IMR-90 (cell line): Measurements from ENCODE around the gene ULBP2. TPM values are rescaled to one million over a fixed set of nuclear protein-coding genes. Genes with fewer than 3 reads are reported as not detected.

Experiments used
- ATAC-seq: fragments of 200-7000 bp; cut with Tn5 transposase; 2 replicates; pipeline ENCODE4 v1.9.1; 2020; ENCODE audit warnings: low read depth, mild to moderate bottlenecking, moderate library complexity
- BruUV-seq: library from RNA; stranded (reverse); fragments of 400-500 nt; replicated peaks from 2 replicates; lab custom pipeline; 2021; lab: Mats Ljungman, UMichigan
- CTCF ChIA-PET: fragments of 300-600 bp; formaldehyde crosslinking; extraction: SDS; loops from one replicate; lab custom pipeline; 2021; ENCODE audit warnings: antibody characterized with exemption; lab: Yijun Ruan, JAX
- POLR2A ChIA-PET: fragments of 300-600 bp; sonication (Branson Sonifier 250); formaldehyde crosslinking; loops from one replicate; lab custom pipeline; 2022; ENCODE audit warnings: antibody characterized with exemption; ENCODE audit not compliant: unreplicated experiment; lab: Charles Lee
- DNase-seq: peaks from one replicate; pipeline ENCODE4 v3.0.0; 2013
- H2AFZ ChIP-seq: replicated peaks from 2 replicates; pipeline ENCODE3; 2013; ENCODE audit warnings: low read length, mild to moderate bottlenecking; ENCODE audit not compliant: poor library complexity
- H2AK5ac ChIP-seq: 2 replicates; pipeline ENCODE4 v1.6.1; 2013; ENCODE audit warnings: low read depth, low read length, inconsistent platforms
- H2AK9ac ChIP-seq: replicated peaks from 2 replicates; pipeline ENCODE3; 2013; ENCODE audit warnings: mild to moderate bottlenecking, low read depth, low read length, moderate library complexity; ENCODE audit not compliant: poor library complexity
- H2BK120ac ChIP-seq: 2 replicates; pipeline ENCODE4 v1.6.1; 2013; ENCODE audit warnings: low read depth, low read length, inconsistent platforms
- H2BK15ac ChIP-seq: 3 replicates; pipeline ENCODE4 v1.6.1; 2013; ENCODE audit warnings: low read depth, low read length, inconsistent platforms
- H2BK20ac ChIP-seq: 2 replicates; pipeline ENCODE4 v1.6.1; 2013; ENCODE audit warnings: low read depth, mild to moderate bottlenecking, inconsistent platforms, low read length, moderate library complexity
- H2BK5ac ChIP-seq: 2 replicates; pipeline ENCODE4 v1.6.1; 2013; ENCODE audit warnings: mild to moderate bottlenecking, low read depth, low read length, inconsistent platforms; ENCODE audit not compliant: poor library complexity, severe bottlenecking
- H3K14ac ChIP-seq: replicated peaks from 2 replicates; pipeline ENCODE4 v1.6.1; 2013; ENCODE audit warnings: low read depth, low read length, inconsistent platforms
- H3K18ac ChIP-seq: 2 replicates; pipeline ENCODE4 v1.6.1; 2013; ENCODE audit warnings: low read depth, low read length, control low read depth
- H3K23ac ChIP-seq: 2 replicates; pipeline ENCODE4 v1.6.1; 2013; ENCODE audit warnings: low read depth, low read length, inconsistent platforms
- H3K27ac ChIP-seq: 2 replicates; pipeline ENCODE4 v1.5.1; 2013; ENCODE audit warnings: mild to moderate bottlenecking, control low read depth, low read length; ENCODE audit not compliant: insufficient read depth
- H3K27me3 ChIP-seq: 2 replicates; pipeline ENCODE4 v1.6.1; 2013; ENCODE audit warnings: low read length; ENCODE audit not compliant: control insufficient read depth, insufficient read depth
- H3K36me3 ChIP-seq: 2 replicates; pipeline ENCODE4 v1.6.1; 2013; ENCODE audit warnings: low read length, mixed read lengths; ENCODE audit not compliant: control insufficient read depth, insufficient read depth
- H3K4ac ChIP-seq: 2 replicates; pipeline ENCODE4 v1.6.1; 2013; ENCODE audit warnings: low read depth, low read length, inconsistent platforms
- H3K4me1 ChIP-seq: 2 replicates; pipeline ENCODE4 v1.6.1; 2013; ENCODE audit warnings: low read length, mixed read lengths; ENCODE audit not compliant: control insufficient read depth, insufficient read depth
- H3K4me2 ChIP-seq: 2 replicates; pipeline ENCODE4 v1.6.1; 2013; ENCODE audit warnings: low read depth, mild to moderate bottlenecking, control low read depth, low read length, moderate library complexity
- H3K4me3 ChIP-seq: 2 replicates; pipeline ENCODE4 v1.5.1; 2013; ENCODE audit warnings: low read depth, mild to moderate bottlenecking, control low read depth, low read length, moderate library complexity; ENCODE audit not compliant: insufficient read depth
- H3K56ac ChIP-seq: 2 replicates; pipeline ENCODE4 v1.6.1; 2013; ENCODE audit warnings: low read length, inconsistent platforms; ENCODE audit not compliant: insufficient read depth; ENCODE audit errors: extremely low read depth
- H3K79me1 ChIP-seq, 2 experiments: 2 replicates each; pipeline ENCODE4 v1.6.1; 2013; ENCODE audit warnings: low read length in 2 of 2, inconsistent platforms in 1 of 2, low read depth in 1 of 2
- H3K9ac ChIP-seq: 2 replicates; pipeline ENCODE4 v1.6.1; 2013; ENCODE audit warnings: low read depth, low read length, control low read depth
- H3K9me1 ChIP-seq: 2 replicates; pipeline ENCODE4 v1.6.1; 2013; ENCODE audit warnings: low read length, inconsistent platforms; ENCODE audit not compliant: insufficient read depth
- H3K9me3 ChIP-seq: 2 replicates; pipeline ENCODE4 v1.6.1; 2013; ENCODE audit warnings: low read length; ENCODE audit not compliant: control insufficient read depth, insufficient read depth
- H4K20me1 ChIP-seq: 2 replicates; pipeline ENCODE4 v1.6.1; 2013; ENCODE audit warnings: low read length, inconsistent platforms; ENCODE audit not compliant: insufficient read depth
- H4K5ac ChIP-seq: 2 replicates; pipeline ENCODE4 v1.6.1; 2013; ENCODE audit warnings: mild to moderate bottlenecking, low read depth, low read length, control low read depth
- H4K8ac ChIP-seq, 2 experiments: 2 replicates each; pipeline ENCODE4 v1.6.1; 2013; ENCODE audit warnings: low read depth in 2 of 2, low read length in 2 of 2, control low read depth in 1 of 2, inconsistent platforms in 1 of 2
- H4K91ac ChIP-seq: 2 replicates; pipeline ENCODE4 v1.6.1; 2013; ENCODE audit warnings: low read depth, low read length, inconsistent platforms; ENCODE audit not compliant: insufficient read depth
- BHLHE40 ChIP-seq: fragments of 150-350 bp; IDR thresholded peaks from 2 replicates; pipeline ENCODE4 v1.6.1; 2016; ENCODE audit warnings: mild to moderate bottlenecking, low read depth, low read length
- CEBPB ChIP-seq: IDR thresholded peaks from 2 replicates; pipeline ENCODE4 v1.6.1; 2012; ENCODE audit warnings: low read depth, low read length, improper control_type of control experiment
- CHD1 ChIP-seq: IDR thresholded peaks from 2 replicates; pipeline ENCODE4 v1.6.1; 2012; ENCODE audit warnings: low read depth, low read length, improper control_type of control experiment
- FOS ChIP-seq: fragments of 150-350 bp; IDR thresholded peaks from 2 replicates; pipeline ENCODE4 v1.6.1; 2016; ENCODE audit warnings: low read depth, low read length
- MAFK ChIP-seq: IDR thresholded peaks from 2 replicates; pipeline ENCODE4 v1.6.1; 2012; ENCODE audit warnings: low read depth, low read length, improper control_type of control experiment
- MAZ ChIP-seq: IDR thresholded peaks from 2 replicates; pipeline ENCODE4 v1.6.1; 2012; ENCODE audit warnings: low read depth, mild to moderate bottlenecking, low read length, improper control_type of control experiment, moderate library complexity, borderline replicate concordance
- MXI1 ChIP-seq: IDR thresholded peaks from 2 replicates; pipeline ENCODE4 v1.6.1; 2012; ENCODE audit warnings: low read depth, mild to moderate bottlenecking, low read length, moderate library complexity, borderline replicate concordance
- NFE2L2 ChIP-seq: fragments of 150-350 bp; IDR thresholded peaks from 2 replicates; pipeline ENCODE4 v1.6.1; 2016; ENCODE audit warnings: low read depth, mild to moderate bottlenecking, low read length
- POLR2A ChIP-seq: IDR thresholded peaks from 2 replicates; pipeline ENCODE4 v1.6.1; 2012; ENCODE audit warnings: mild to moderate bottlenecking, low read depth, low read length
- RAD21 ChIP-seq: IDR thresholded peaks from 2 replicates; pipeline ENCODE4 v1.6.1; 2012; ENCODE audit warnings: low read length, improper control_type of control experiment
- RCOR1 ChIP-seq: IDR thresholded peaks from 2 replicates; pipeline ENCODE4 v1.6.1; 2012; ENCODE audit warnings: mild to moderate bottlenecking, low read length, improper control_type of control experiment; ENCODE audit not compliant: insufficient replicate concordance
- RFX5 ChIP-seq: IDR thresholded peaks from 2 replicates; pipeline ENCODE4 v1.8.0; 2012; ENCODE audit warnings: low read depth, mild to moderate bottlenecking, low read length, moderate library complexity
- SMC3 ChIP-seq: fragments of 150-350 bp; IDR thresholded peaks from 2 replicates; pipeline ENCODE4 v1.6.1; 2016; ENCODE audit warnings: low read depth, mild to moderate bottlenecking, antibody characterized with exemption, low read length, moderate library complexity
- WGBS, 2 experiments: methylation state at CpG; one replicate each; pipeline versions ENCODE4 v1.1.5 to v1.1.7; 2013; ENCODE audit warnings: missing lambda C conversion rate in 2 of 2; ENCODE audit not compliant: insufficient read length in 1 of 2; ENCODE audit errors: extremely low coverage in 2 of 2; 5-methylcytosine and 5-hydroxymethylcytosine counted together
- dilution Hi-C: fragments of 300-500 bp; cut with HindIII; formaldehyde crosslinking; loops from one replicate; pipeline ENCODE4 v1.14.3; 2018; ENCODE audit warnings: low sequenced_read_pairs; ENCODE audit not compliant: unreplicated experiment
- in situ Hi-C: fragments of 300-500 bp; cut with MboI; formaldehyde crosslinking; loops from 3 replicates; pipeline ENCODE4 v1.14.3; 2019; ENCODE audit warnings: low sequenced_read_pairs, inconsistent platforms, mixed read lengths
- intact Hi-C: fragments of 100-400 bp; cut with micrococcal nuclease; formaldehyde crosslinking; loops from 2 replicates; pipeline ENCODE4 v1.10.0; 2022
- polyA plus RNA-seq, 3 experiments: library from polyadenylated mRNA; depleted of rRNA; stranded (reverse); fragments of >200 nt; gene quantifications; 2 replicates each; pipeline ENCODE4 v1.2.3, GENCODE V29; 2012; ENCODE audit warnings: low replicate concordance in 1 of 3
- total RNA-seq: library from RNA; depleted of rRNA; stranded (reverse); fragments of >200 nt; gene quantifications from 2 replicates; pipeline ENCODE4 v1.2.3, GENCODE V29; 2012
- TF ChIP-seq, protein P1 (sequence below): fragments of 150-350 bp; IDR thresholded peaks from 2 replicates; pipeline ENCODE4 v1.6.1; 2017; ENCODE audit warnings: mild to moderate bottlenecking, antibody characterized with exemption, low read length, low read depth
- TF ChIP-seq, protein P2 (sequence below): fragments of 150-350 bp; IDR thresholded peaks from 2 replicates; pipeline ENCODE4 v1.6.1; 2016; ENCODE audit warnings: low read depth, mild to moderate bottlenecking, low read length, moderate library complexity, borderline replicate concordance
- TF ChIP-seq, protein P3 (sequence below): conservative IDR thresholded peaks from 2 replicates; pipeline ENCODE4 v1.5.1; 2012; ENCODE audit warnings: mild to moderate bottlenecking, low read depth, low read length, improper control_type of control experiment

The ULBP2 gene
- total and polyA plus RNA-seq, 2 of the 4 experiments (the other 2 are of a cell fraction), result 7.9 to 16.2 TPM

DNA sequence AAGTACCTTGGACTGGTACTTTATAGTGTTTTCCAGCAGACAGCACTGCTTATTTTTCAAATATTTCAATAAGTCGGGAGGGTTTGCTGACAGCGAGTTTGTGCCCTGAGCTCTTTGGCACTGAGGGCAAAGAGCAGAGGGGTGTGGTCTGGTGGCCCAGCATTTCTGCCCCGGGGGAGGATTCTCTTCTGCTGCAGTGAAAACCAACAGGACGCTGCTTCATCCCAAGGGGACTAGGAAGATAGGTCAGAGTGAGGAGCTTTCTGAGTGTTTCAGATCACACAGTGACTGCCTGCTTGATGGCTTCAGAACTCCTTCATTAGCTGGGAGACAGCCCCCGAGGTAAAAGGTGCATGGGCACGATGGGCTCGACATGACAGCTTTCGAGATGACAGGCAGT is 8.6 kb downstream of the ULBP2 start:
- H4K20me1 ChIP-seq, result no peaks in the 10 kb centered on the region
- H3K4me2 ChIP-seq, result no peak overlapping the region
- no CpG with 5 or more reads among the region's 8 CpGs for WGBS, 2 experiments
- no TSS peak for BruUV-seq
- H2AK9ac ChIP-seq, result no peak overlapping the region
- no peak overlapping the region for H2BK5ac ChIP-seq
- H3K4me3 ChIP-seq, result no peak overlapping the region
- ChIA-PET CTCF (no interaction called here), POLR2A (no interaction called here)
- H3K27me3 ChIP-seq, result peaks cover 38% of the 10 kb centered on the region
- H3K9me3 ChIP-seq, result no peaks in the 10 kb centered on the region
- H2BK120ac ChIP-seq, result no peak overlapping the region
- TF ChIP-seq, protein P1, sequence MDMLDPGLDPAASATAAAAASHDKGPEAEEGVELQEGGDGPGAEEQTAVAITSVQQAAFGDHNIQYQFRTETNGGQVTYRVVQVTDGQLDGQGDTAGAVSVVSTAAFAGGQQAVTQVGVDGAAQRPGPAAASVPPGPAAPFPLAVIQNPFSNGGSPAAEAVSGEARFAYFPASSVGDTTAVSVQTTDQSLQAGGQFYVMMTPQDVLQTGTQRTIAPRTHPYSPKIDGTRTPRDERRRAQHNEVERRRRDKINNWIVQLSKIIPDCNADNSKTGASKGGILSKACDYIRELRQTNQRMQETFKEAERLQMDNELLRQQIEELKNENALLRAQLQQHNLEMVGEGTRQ, result no peak
- no peak for TF ChIP-seq CHD1
- TF ChIP-seq, protein P2, sequence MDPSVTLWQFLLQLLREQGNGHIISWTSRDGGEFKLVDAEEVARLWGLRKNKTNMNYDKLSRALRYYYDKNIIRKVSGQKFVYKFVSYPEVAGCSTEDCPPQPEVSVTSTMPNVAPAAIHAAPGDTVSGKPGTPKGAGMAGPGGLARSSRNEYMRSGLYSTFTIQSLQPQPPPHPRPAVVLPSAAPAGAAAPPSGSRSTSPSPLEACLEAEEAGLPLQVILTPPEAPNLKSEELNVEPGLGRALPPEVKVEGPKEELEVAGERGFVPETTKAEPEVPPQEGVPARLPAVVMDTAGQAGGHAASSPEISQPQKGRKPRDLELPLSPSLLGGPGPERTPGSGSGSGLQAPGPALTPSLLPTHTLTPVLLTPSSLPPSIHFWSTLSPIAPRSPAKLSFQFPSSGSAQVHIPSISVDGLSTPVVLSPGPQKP, result no peak
- no peak for TF ChIP-seq FOS
- no peak for TF ChIP-seq NFE2L2
- no peak for TF ChIP-seq BHLHE40
- no peak for TF ChIP-seq POLR2A
- TF ChIP-seq RFX5, result no peak
- no peak for TF ChIP-seq RCOR1
- no peak for TF ChIP-seq CEBPB
- no peak for TF ChIP-seq MAZ
- no peak for TF ChIP-seq SMC3
- no peak for TF ChIP-seq MXI1
- TF ChIP-seq, protein P3, sequence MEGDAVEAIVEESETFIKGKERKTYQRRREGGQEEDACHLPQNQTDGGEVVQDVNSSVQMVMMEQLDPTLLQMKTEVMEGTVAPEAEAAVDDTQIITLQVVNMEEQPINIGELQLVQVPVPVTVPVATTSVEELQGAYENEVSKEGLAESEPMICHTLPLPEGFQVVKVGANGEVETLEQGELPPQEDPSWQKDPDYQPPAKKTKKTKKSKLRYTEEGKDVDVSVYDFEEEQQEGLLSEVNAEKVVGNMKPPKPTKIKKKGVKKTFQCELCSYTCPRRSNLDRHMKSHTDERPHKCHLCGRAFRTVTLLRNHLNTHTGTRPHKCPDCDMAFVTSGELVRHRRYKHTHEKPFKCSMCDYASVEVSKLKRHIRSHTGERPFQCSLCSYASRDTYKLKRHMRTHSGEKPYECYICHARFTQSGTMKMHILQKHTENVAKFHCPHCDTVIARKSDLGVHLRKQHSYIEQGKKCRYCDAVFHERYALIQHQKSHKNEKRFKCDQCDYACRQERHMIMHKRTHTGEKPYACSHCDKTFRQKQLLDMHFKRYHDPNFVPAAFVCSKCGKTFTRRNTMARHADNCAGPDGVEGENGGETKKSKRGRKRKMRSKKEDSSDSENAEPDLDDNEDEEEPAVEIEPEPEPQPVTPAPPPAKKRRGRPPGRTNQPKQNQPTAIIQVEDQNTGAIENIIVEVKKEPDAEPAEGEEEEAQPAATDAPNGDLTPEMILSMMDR, result no peak
- no peak for TF ChIP-seq RAD21
- no peak for TF ChIP-seq MAFK
- H3K9ac ChIP-seq, result no peak overlapping the region
- no peak overlapping the region for H2BK15ac ChIP-seq
- no peak overlapping the region for H4K91ac ChIP-seq
- no peaks in the 10 kb centered on the region for H3K9me1 ChIP-seq
- dilution Hi-C loops (no loop called here), in situ Hi-C loops (no loop called here), intact Hi-C loops (no loop called here)
- H2AFZ ChIP-seq, result no peak overlapping the region
- no peak overlapping the region for H4K8ac ChIP-seq
- H4K5ac ChIP-seq, result no peak overlapping the region
- no peaks in the 10 kb centered on the region for H3K4me1 ChIP-seq
- H3K56ac ChIP-seq, result no peak overlapping the region
- H3K27ac ChIP-seq, result no peak overlapping the region
- no peak overlapping the region for H2BK20ac ChIP-seq
- no peaks in the 10 kb centered on the region for H3K36me3 ChIP-seq
- no peaks in the 10 kb centered on the region for H3K79me1 ChIP-seq
- no peak overlapping the region for H2AK5ac ChIP-seq
- ATAC-seq (no peak), DNase-seq (no peak)
- no peak overlapping the region for H3K14ac ChIP-seq
- no peak overlapping the region for H3K18ac ChIP-seq
- no peak overlapping the region for H3K23ac ChIP-seq
- H3K4ac ChIP-seq, result no peak overlapping the region
